ENCODE results near the gene DIP2C.
"Not testable (repeated sequence)": the region's sequence is repeated elsewhere in the genome, so short reads cannot be mapped to it uniquely, and the experiment has no call there.

Gene DIP2C

GRCh38 chr10:323651-324293 is 365.7 kb downstream of the DIP2C start:
- Mint-ChIP-seq H3K4me1 (peaks cover 18% of the 10 kb centered on the region), H3K36me3 (peaks cover 4% of the 10 kb centered on the region), H3K4me3 (no peak overlapping the region), H3K9me3 (peaks cover 4% of the 10 kb centered on the region), H3K27me3 (no peaks in the 10 kb centered on the region), H3K27ac (no peak overlapping the region)
- CTCF ChIA-PET, result no interaction called here
- peak; percentile 49 for DNase-seq

DNA sequence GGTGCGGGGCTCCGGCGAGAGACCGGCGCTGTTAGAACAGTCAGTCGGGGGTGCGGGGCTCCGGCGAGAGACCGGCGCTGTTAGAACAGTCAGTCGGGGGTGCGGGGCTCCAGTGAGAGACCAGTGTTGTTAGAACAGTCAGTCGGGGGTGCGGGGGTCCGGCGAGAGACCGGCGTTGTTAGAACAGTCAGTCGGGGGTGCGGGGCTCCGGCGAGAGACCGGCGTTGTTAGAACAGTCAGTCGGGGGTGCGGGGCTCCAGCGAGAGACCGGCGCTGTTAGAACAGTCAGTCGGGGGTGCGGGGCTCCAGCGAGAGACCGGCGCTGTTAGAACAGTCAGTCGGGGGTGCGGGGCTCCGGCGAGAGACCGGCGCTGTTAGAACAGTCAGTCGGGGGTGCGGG is 366.4 kb downstream of the DIP2C start:
- H3K4me3 Mint-ChIP-seq, CTCF ChIA-PET: not testable (repeated sequence)

DNA sequence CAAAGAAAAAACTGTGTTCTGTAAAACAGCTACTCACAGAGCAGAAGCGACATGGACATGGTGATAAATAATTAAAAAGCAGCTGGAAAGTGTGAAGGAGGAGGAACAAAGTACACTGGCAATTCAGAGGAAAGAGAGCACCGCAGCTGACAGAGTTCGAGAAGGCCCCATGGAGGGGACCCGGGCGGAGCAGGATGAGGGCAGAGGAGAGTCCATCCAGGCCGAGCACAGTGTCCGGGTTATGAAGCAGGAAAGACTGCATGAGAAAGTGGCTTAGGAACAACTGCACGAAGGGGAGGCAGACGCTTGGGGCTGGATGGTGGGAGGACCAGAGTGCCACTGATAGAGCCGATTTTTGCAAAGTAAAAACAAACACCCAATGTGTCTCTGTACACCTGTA is 368.7 kb downstream of the DIP2C start:
- Mint-ChIP-seq H3K27me3 (no peaks in the 10 kb centered on the region), H3K9me3 (peaks cover 4% of the 10 kb centered on the region), H3K27ac (no peak overlapping the region), H3K4me3 (no peak overlapping the region), H3K36me3 (peaks cover 4% of the 10 kb centered on the region), H3K4me1 (peaks cover 18% of the 10 kb centered on the region)
- no peak for DNase-seq
- CTCF ChIA-PET, result no interaction called here

More for the DNA sequence above, 366.4 kb downstream of the DIP2C start:
- H3K36me3 Mint-ChIP-seq, H3K27ac Mint-ChIP-seq, DNase-seq, H3K27me3 Mint-ChIP-seq, H3K9me3 Mint-ChIP-seq: not testable (repeated sequence)
- H3K4me1 Mint-ChIP-seq, result peaks cover 16% of the 10 kb centered on the region

- peaks cover 2% of the 10 kb centered on the region for H3K36me3 Mint-ChIP-seq
- no peak overlapping the region for H3K4me3 Mint-ChIP-seq
- peaks cover 13% of the 10 kb centered on the region for H3K4me1 Mint-ChIP-seq
- H3K27me3 Mint-ChIP-seq, result no peaks in the 10 kb centered on the region
- no peak for DNase-seq
- H3K27ac Mint-ChIP-seq, result no peak overlapping the region
- H3K9me3 Mint-ChIP-seq, result peaks cover 2% of the 10 kb centered on the region
- CTCF ChIA-PET, result no interaction called here
Measured at GRCh38 chr10:317926-318325, 371.5 kb downstream of the DIP2C start.

DNA sequence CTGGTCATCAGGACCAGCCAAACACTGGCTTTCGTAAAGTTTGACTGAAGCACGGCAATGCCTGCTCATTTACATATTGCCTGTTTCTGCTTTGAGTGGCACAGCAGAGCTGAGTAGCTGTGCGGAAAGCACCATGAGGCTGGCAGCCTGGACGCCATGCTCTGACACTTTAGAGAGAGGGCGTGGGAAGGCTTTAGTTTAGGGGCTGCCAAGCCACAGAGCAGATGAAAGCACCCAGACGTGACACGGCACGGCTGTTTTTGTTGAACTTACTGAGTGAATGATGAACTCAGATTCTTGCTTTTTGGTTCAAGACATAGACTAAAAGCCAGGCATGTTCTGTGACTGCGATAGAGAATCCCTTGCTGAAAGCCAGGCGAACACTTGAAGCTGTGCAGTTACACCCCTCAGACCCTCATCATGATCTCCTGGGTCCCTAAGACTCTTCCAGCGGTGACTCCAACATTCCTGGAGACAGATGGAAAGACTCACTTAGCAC is 372.1 kb downstream of the DIP2C start:
- CTCF ChIA-PET, result no interaction called here
- Mint-ChIP-seq H3K27me3 (peaks cover under 1% of the 10 kb centered on the region), H3K9me3 (peaks cover 2% of the 10 kb centered on the region), H3K4me3 (no peak overlapping the region), H3K27ac (no peak overlapping the region), H3K36me3 (peaks cover 2% of the 10 kb centered on the region), H3K4me1 (peaks cover 13% of the 10 kb centered on the region)
- DNase-seq, result no peak

DNA sequence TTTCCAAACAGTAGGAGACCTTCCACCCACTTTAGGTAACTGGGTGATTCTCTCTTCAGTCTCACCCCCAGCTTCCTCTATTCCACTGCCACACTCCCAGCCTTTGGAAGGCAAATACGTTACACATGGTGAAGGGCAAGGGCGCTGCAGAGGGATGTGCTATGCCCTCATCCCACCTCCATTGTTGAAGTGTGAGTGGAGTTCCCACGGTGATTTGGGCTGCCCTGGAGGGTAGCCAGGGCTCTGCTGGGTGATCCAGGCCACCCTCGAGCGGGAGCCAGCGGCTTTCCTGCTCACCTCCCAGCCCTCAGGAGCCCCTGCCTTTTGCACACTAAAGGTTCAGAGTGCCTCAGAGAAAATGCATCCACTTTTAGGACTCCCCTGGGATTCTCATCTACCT is 373.1 kb downstream of the DIP2C start:
- no peak for DNase-seq
- Mint-ChIP-seq H3K27ac (no peak overlapping the region), H3K36me3 (peaks cover 2% of the 10 kb centered on the region), H3K27me3 (peaks cover 4% of the 10 kb centered on the region), H3K9me3 (peaks cover 2% of the 10 kb centered on the region), H3K4me3 (no peak overlapping the region), H3K4me1 (peaks cover 13% of the 10 kb centered on the region)
- CTCF ChIA-PET, result no interaction called here

DNA sequence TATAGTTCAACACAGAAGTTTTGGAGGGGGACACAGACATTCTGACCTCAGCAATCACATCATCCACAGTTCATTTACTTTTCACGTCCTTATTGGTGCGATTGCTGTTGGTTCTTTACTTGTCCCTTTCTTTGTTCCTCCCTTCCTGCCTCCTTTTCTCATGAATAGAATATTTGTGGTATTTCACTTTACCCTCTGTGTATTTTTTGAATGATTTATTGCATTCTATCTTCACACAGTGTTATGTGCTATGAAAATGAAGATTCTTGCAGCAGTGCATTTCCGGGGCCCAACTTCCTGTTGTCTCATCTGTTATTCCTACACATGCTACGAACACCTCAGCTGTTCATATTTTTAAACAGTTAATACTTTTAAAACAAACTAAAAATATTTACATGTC is 374.6 kb downstream of the DIP2C start:
- peak overlapping the region; percentile 58 for H3K27ac Mint-ChIP-seq
- H3K27me3 Mint-ChIP-seq, result peaks cover 4% of the 10 kb centered on the region
- no peaks in the 10 kb centered on the region for H3K9me3 Mint-ChIP-seq
- H3K4me1 Mint-ChIP-seq, result peaks cover 13% of the 10 kb centered on the region
- no peaks in the 10 kb centered on the region for H3K36me3 Mint-ChIP-seq
- no peak overlapping the region for H3K4me3 Mint-ChIP-seq
- CTCF ChIA-PET, result no interaction called here
- no peak for DNase-seq

- Mint-ChIP-seq H3K4me3 (no peak overlapping the region), H3K27ac (no peak overlapping the region)
Measured at GRCh38 chr10:314381-314780, 375.1 kb downstream of the DIP2C start.

DNA sequence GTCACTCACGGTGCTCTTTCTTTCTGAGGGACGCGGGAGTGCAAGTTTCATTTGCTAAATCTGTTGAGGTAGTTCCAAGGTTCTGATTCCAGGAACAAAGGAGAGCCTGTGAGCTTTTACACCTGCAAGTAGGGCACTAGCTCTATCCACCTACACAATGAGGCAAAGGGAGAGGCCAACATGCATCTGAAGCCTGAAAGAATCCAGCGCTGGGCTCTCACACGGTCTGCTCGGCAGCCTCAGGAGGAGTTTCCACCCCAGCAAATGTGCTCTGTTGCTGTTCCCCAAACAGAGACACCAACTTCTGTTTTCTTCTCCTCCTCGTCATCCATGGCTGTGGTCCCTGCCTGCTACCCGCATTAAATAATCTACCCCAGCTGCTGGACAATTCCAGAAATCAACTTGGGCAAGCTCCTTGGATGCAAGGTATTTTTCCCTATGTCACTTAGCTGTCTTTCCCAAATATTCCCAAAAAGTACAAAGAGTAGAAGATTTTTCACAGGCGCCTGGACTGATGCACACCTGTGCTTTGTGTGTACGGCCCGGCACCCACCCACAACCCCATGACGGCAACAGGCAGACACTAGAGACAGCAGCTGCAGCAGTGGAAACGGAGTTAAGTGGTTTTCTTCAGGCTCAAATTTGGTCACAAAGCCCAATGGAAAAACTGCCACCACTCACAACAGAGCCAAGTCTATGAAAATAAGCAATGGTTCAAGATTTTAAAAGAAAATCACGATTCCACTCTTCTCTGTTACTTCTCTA is 377.4 kb downstream of the DIP2C start:
- no peak overlapping the region for H3K4me3 Mint-ChIP-seq
- peaks cover 4% of the 10 kb centered on the region for H3K27me3 Mint-ChIP-seq
- DNase-seq, result no peak
- no peaks in the 10 kb centered on the region for H3K9me3 Mint-ChIP-seq
- peaks cover 13% of the 10 kb centered on the region for H3K4me1 Mint-ChIP-seq
- CTCF ChIA-PET, result no interaction called here
- H3K27ac Mint-ChIP-seq, result no peak overlapping the region
- no peaks in the 10 kb centered on the region for H3K36me3 Mint-ChIP-seq

More at GRCh38 chr10:314381-314780, 375.1 kb downstream of the DIP2C start:
- H3K27me3 Mint-ChIP-seq, result peaks cover 4% of the 10 kb centered on the region
- no peaks in the 10 kb centered on the region for H3K9me3 Mint-ChIP-seq
- H3K4me1 Mint-ChIP-seq, result peaks cover 13% of the 10 kb centered on the region
- CTCF ChIA-PET, result no interaction called here
- no peak for DNase-seq
- H3K36me3 Mint-ChIP-seq, result no peaks in the 10 kb centered on the region

GRCh38 chr10:310976-311639 is 378.4 kb downstream of the DIP2C start:
- CTCF ChIA-PET, result no interaction called here
- Mint-ChIP-seq H3K4me1 (peaks cover 13% of the 10 kb centered on the region), H3K27ac (no peak overlapping the region), H3K4me3 (no peak overlapping the region), H3K36me3 (no peaks in the 10 kb centered on the region), H3K27me3 (peaks cover 4% of the 10 kb centered on the region), H3K9me3 (no peaks in the 10 kb centered on the region)
- DNase-seq, result no peak

- Mint-ChIP-seq H3K27ac (no peak overlapping the region), H3K36me3 (no peaks in the 10 kb centered on the region), H3K9me3 (no peaks in the 10 kb centered on the region), H3K4me1 (peaks cover 8% of the 10 kb centered on the region), H3K27me3 (peaks cover 4% of the 10 kb centered on the region), H3K4me3 (no peak overlapping the region)
- no peak for DNase-seq
- CTCF ChIA-PET, result no interaction called here
Measured at GRCh38 chr10:310371-310770, 379.1 kb downstream of the DIP2C start.

- H3K27me3 Mint-ChIP-seq, result peaks cover 4% of the 10 kb centered on the region
- H3K9me3 Mint-ChIP-seq, result no peaks in the 10 kb centered on the region
- DNase-seq, result no peak
- H3K36me3 Mint-ChIP-seq, result no peaks in the 10 kb centered on the region
- H3K4me3 Mint-ChIP-seq, result no peak overlapping the region
- no peak overlapping the region for H3K27ac Mint-ChIP-seq
- H3K4me1 Mint-ChIP-seq, result no peaks in the 10 kb centered on the region
- CTCF ChIA-PET, result no interaction called here
Measured at GRCh38 chr10:308572-309085, 380.8 kb downstream of the DIP2C start.

DNA sequence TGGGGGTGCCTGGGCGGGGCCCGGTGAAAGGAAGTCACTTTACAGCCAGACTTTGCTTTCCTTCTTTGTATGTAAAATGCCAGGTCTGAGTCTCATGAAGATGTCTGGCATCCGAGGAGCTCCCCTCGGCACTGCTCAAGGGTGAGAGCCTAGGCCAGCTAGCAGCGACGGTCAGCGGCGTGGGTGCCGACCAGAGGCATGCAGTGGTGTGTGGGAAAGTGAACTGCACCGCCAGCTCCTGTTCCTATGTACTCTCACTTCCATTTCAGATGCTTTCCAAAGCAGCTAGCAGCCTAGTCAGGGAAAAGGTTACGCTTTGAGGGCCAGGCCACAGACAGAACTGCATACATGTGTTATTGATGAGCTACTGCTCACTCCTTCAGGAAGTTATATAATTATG is 381.4 kb downstream of the DIP2C start:
- CTCF ChIA-PET, result no interaction called here
- no peak for DNase-seq
- peaks cover 4% of the 10 kb centered on the region for H3K27me3 Mint-ChIP-seq
- H3K36me3 Mint-ChIP-seq, result no peaks in the 10 kb centered on the region
- H3K4me3 Mint-ChIP-seq, result no peak overlapping the region
- H3K9me3 Mint-ChIP-seq, result no peaks in the 10 kb centered on the region
- H3K4me1 Mint-ChIP-seq, result no peaks in the 10 kb centered on the region
- no peak overlapping the region for H3K27ac Mint-ChIP-seq

DNA sequence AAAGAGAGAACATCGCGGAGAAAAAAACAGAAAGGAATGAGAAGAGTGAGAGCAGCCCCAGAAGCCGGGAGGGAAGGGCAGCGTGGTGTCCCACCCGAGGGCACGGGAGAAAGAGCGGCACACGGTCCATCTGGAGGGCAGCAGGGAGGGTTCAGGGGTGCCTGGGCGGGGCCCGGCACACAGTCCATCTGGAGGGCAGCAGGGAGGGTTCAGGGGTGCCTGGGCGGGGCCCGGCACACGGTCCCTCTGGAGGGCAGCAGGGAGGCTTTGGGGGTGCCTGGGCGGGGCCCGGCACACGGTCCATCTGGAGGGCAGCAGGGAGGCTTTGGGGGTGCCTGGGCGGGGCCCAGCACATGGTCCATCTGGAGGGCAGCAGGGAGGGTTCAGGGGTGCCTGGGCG is 381.8 kb downstream of the DIP2C start:
- H3K36me3 Mint-ChIP-seq, result no peaks in the 10 kb centered on the region
- no peak overlapping the region for H3K27ac Mint-ChIP-seq
- H3K9me3 Mint-ChIP-seq, result no peaks in the 10 kb centered on the region
- H3K4me1 Mint-ChIP-seq, result no peaks in the 10 kb centered on the region
- no peak overlapping the region for H3K4me3 Mint-ChIP-seq
- no peak for DNase-seq
- CTCF ChIA-PET, result no interaction called here
- peaks cover 4% of the 10 kb centered on the region for H3K27me3 Mint-ChIP-seq

Data from activated naive CD4-positive, alpha-beta T cell treated with anti-CD3 and anti-CD28 coated beads, Interleukin-2, amount 10 ng/mL, durations not matched to agents 7 days and 5 days (primary cell).